GM12878 (cell line): ENCODE data around the gene RNF220. TPM values are rescaled to one million over a fixed set of nuclear protein-coding genes. Genes with fewer than 3 reads are reported as not detected.

Experiments used
- ATAC-seq: fragments of 200-7000 bp; cut with Tn5 transposase; 3 replicates; pipeline ENCODE4 v1.9.1; 2020; ENCODE audit warnings: mild to moderate bottlenecking, moderate library complexity
- BruUV-seq: library from RNA; stranded (reverse); fragments of 400-500 nt; replicated peaks from 2 replicates; lab custom pipeline; 2021; lab: Mats Ljungman, UMichigan
- CTCF ChIA-PET: fragments of 300-600 bp; sonication (Branson Sonifier 250); formaldehyde crosslinking; extraction: SDS; loops from one replicate; lab custom pipeline; 2021; ENCODE audit warnings: inconsistent platforms; lab: Yijun Ruan, JAX
- POLR2A ChIA-PET: fragments of 350-600 bp; formaldehyde crosslinking; extraction: SDS; loops from one replicate; lab custom pipeline; 2021; ENCODE audit warnings: inconsistent platforms; lab: Charles Lee
- RAD21 ChIA-PET: fragments of 300-600 bp; sonication (Branson Sonifier 250); formaldehyde crosslinking; loops from one replicate; lab custom pipeline; 2023; ENCODE audit warnings: antibody characterized with exemption; ENCODE audit not compliant: unreplicated experiment; lab: Charles Lee
- SMC1A ChIA-PET: fragments of 300-600 bp; sonication (Branson Sonifier 250); formaldehyde crosslinking; loops from one replicate; lab custom pipeline; 2023; ENCODE audit not compliant: unreplicated experiment, uncharacterized antibody; lab: Charles Lee
- DNase-seq: peaks from one replicate; pipeline ENCODE4 v3.0.0-alpha.2; 2011; ENCODE audit warnings: low read depth, low spot score
- FAIRE-seq: peaks from 3 replicates; lab custom pipeline; 2011; peaks lifted over from hg19 to GRCh38; lab: Jason Lieb, UNC
- H2AFZ ChIP-seq: 2 replicates; pipeline ENCODE4 v1.6.0; 2011; ENCODE audit warnings: low read depth, low read length, control low read depth; ENCODE audit not compliant: control insufficient read depth
- H3K27ac ChIP-seq: 2 replicates; pipeline ENCODE4 v1.5.1; 2011; ENCODE audit warnings: control low read depth; ENCODE audit not compliant: control insufficient read depth, insufficient read depth
- H3K27me3 ChIP-seq, 2 experiments: replicated peaks in 1 of 2; 2 replicates each; pipeline versions ENCODE4 v1.6.0 to v1.6.1; 2011; ENCODE audit warnings: low read length in 1 of 2; ENCODE audit not compliant: control insufficient read depth in 2 of 2, insufficient read depth in 2 of 2
- H3K36me3 ChIP-seq, 2 experiments: 2 replicates each; pipeline ENCODE4 v1.5.1; 2011; ENCODE audit warnings: low read length in 1 of 2; ENCODE audit not compliant: control insufficient read depth in 2 of 2, insufficient read depth in 2 of 2
- H3K4me1 ChIP-seq: 2 replicates; pipeline ENCODE4 v1.6.1; 2011; ENCODE audit warnings: mild to moderate bottlenecking, low read length, moderate library complexity, mixed read lengths; ENCODE audit not compliant: control insufficient read depth, insufficient read depth
- H3K4me2 ChIP-seq: 2 replicates; pipeline ENCODE4 v1.6.0; 2011; ENCODE audit warnings: control low read depth; ENCODE audit not compliant: control insufficient read depth, insufficient read depth
- H3K4me3 ChIP-seq: fragments of 200-600 bp; sonication (generic); 2 replicates; pipeline ENCODE4 v1.5.1; 2016
- H3K79me2 ChIP-seq: 2 replicates; pipeline ENCODE4 v1.6.0; 2011; ENCODE audit warnings: low read length; ENCODE audit not compliant: control insufficient read depth, insufficient read depth
- H3K9ac ChIP-seq: 2 replicates; pipeline ENCODE4 v1.8.0; 2011; ENCODE audit warnings: low read length, control low read depth, mixed read lengths; ENCODE audit not compliant: control insufficient read depth, insufficient read depth
- H3K9me3 ChIP-seq: replicated peaks from 3 replicates; pipeline ENCODE4 v1.5.1; 2011; ENCODE audit warnings: mild to moderate bottlenecking, low read length; ENCODE audit not compliant: control insufficient read depth, insufficient read depth
- H4K20me1 ChIP-seq: 2 replicates; pipeline ENCODE4 v1.6.0; 2011; ENCODE audit not compliant: control insufficient read depth, insufficient read depth
- CTCF ChIP-seq, 3 experiments: IDR thresholded peaks in 2 of 3; conservative IDR thresholded peaks in 1 of 3; 2 replicates each; pipeline ENCODE4 v1.5.1; 2011; ENCODE audit warnings: low read depth in 3 of 3, low read length in 3 of 3, mild to moderate bottlenecking in 3 of 3, control low read depth in 2 of 3, moderate library complexity in 2 of 3, inconsistent platforms in 1 of 3, mixed read lengths in 1 of 3; ENCODE audit not compliant: control insufficient read depth in 2 of 3, insufficient read depth in 1 of 3; ENCODE audit errors: extremely low read depth in 1 of 3
- EGR1 ChIP-seq, 2 experiments: IDR thresholded peaks; 1 replicate in 1 of 2; 2 replicates in 1 of 2; pipeline ENCODE4 v1.6.1; 2011 to 2012; ENCODE audit warnings: low read depth in 2 of 2, low read length in 2 of 2, borderline replicate concordance in 1 of 2, mild to moderate bottlenecking in 1 of 2, moderate library complexity in 1 of 2
- FOS ChIP-seq: IDR thresholded peaks from 3 replicates; pipeline ENCODE4 v1.6.1; 2011; ENCODE audit warnings: borderline replicate concordance; ENCODE audit not compliant: insufficient read length; ENCODE audit errors: extremely low read depth
- MLLT1 ChIP-seq: fragments of 450-650 bp; IDR thresholded peaks from 2 replicates; pipeline ENCODE4 v1.6.1; 2016; ENCODE audit warnings: mild to moderate bottlenecking
- MTA2 ChIP-seq: fragments of 450-650 bp; IDR thresholded peaks from 2 replicates; pipeline ENCODE4 v1.6.1; 2016; ENCODE audit warnings: low read depth, mild to moderate bottlenecking, moderate library complexity
- POLR2A ChIP-seq: IDR thresholded peaks from 2 replicates; pipeline ENCODE4 v1.6.1; 2011; ENCODE audit warnings: low read depth, mild to moderate bottlenecking, low read length
- POLR2AphosphoS5 ChIP-seq: IDR thresholded peaks from 2 replicates; pipeline ENCODE4 v1.6.1; 2011; ENCODE audit warnings: mild to moderate bottlenecking, low read length, inconsistent platforms
- ZZZ3 ChIP-seq: IDR thresholded peaks from 2 replicates; pipeline ENCODE4 v1.6.1; 2011; ENCODE audit warnings: low read depth; ENCODE audit not compliant: control insufficient read depth, insufficient read length
- WGBS: methylation state at CpG from one replicate; pipeline ENCODE4 v1.1.6; 2016; ENCODE audit warnings: low lambda C conversion rate; ENCODE audit not compliant: insufficient replicate concordance, insufficient coverage; ENCODE audit errors: missing lambda C conversion rate; 5-methylcytosine and 5-hydroxymethylcytosine counted together
- in situ Hi-C: fragments of 300-500 bp; cut with MboI; formaldehyde crosslinking; loops from 9 replicates; pipeline ENCODE4 v1.14.3; 2018; ENCODE audit warnings: mixed read lengths
- intact Hi-C: fragments of 100-400 bp; cut with micrococcal nuclease; formaldehyde crosslinking; loops from one replicate; pipeline ENCODE4 v1.14.2; 2022; ENCODE audit not compliant: unreplicated experiment
- polyA plus RNA-seq, 11 experiments: library from polyadenylated mRNA; depleted of rRNA in 4 of 11; unstranded in 6 of 11; stranded (reverse) in 5 of 11; fragments of >200 nt; fragmentation: Nextera tagmentation in 4 of 11; fragmentation: Illumina TruSeq in 1 of 11; extraction: Ambion mirVana in 4 of 11; extraction: Trizol in 1 of 11; gene quantifications; 1 replicate in 1 of 11; 2 replicates in 10 of 11; pipeline versions ENCODE4 v1.2.1 to v1.2.3, GENCODE V29; 2011 to 2016; ENCODE audit warnings: inconsistent platforms in 2 of 11, missing spikeins in 2 of 11, low read depth in 1 of 11
- total RNA-seq, 4 experiments: library from RNA; depleted of rRNA in 3 of 4; stranded (reverse); fragments of >200 nt in 3 of 4; fragmentation: Illumina TruSeq in 1 of 4; extraction: Trizol in 1 of 4; gene quantifications; 2 replicates each; pipeline versions ENCODE4 v1.2.1 to v1.2.3, GENCODE V29; 2013 to 2021
- TF ChIP-seq, protein P1 (sequence below): fragments of 450-650 bp; formaldehyde crosslinking; IDR thresholded peaks from 2 replicates; pipeline ENCODE4 v1.5.0; 2022; ENCODE audit warnings: mild to moderate bottlenecking, missing genetic modification characterization

RNF220 gene
- total and polyA plus RNA-seq, 10 of the 15 experiments (the other 5 are each of a cell fraction or from before 2014, with no cell fraction given): 4.6 to 84.1 (median 53.7) TPM

GRCh38 chr1:44663417-44663816 is 258.4 kb downstream of the RNF220 start (continued):
- TF ChIP-seq CTCF (IDR thresholded peaks at IDR 0.05 in 2 of 3, conservative IDR thresholded peaks at IDR 0.05 in 1 of 3; ENCODE audit: control insufficient read depth in 2 of 3, extremely low read depth in 1 of 3, insufficient read depth in 1 of 3, low read depth in 3 of 3, low read length in 3 of 3) (no peak), MTA2 (no peak), ZZZ3 (no peak), FOS (no peak), MLLT1 (no peak)
- TF ChIP-seq, all 136 proteins: peak for 0

DNA sequence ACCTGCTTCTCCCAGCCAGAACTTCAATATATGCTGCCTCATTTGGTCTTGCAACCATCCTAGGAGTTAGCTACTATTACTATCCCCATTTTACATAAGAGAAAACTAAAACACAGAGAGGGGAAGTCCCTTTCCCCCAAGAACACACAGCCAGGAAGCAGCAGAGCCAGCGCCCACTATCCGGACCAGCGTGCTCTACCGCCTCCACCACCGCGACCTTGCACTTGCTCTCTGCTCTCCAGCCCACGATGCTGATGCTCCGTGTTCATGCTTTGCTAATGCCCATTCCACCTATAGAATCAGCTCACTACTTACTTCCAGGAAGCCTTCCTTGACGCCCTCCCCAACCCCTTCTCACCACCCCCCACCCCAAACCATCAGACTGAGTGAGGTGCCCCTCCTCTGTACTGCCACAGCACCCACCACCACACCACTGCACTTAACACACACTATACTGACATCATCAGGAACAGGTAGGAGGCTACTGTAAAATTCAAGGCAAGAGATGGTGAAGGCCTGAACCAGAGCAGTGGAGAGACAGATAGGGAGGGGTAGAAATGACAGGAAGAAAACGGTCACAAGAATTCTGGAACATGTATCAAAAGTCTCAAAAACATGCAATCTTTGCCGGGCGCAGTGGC is 259.8 kb downstream of the RNF220 start:
- ChIA-PET SMC1A (no interaction called here), RAD21 (interaction anchor here (2.1 kb wide), 1 partner anchor 9 kb away, joined by 6 read pairs; the partner anchor contains the start of genes ARMH1 and TMEM53), POLR2A (interaction anchor here (0.7 to 1.4 kb wide), 3 partner anchors 12 to 198 kb away, joined by 3 to 6 read pairs (median 4); no protein-coding TSS in a partner anchor), CTCF (interaction anchor here (1.3 to 1.9 kb wide), 3 partner anchors 9 to 12 kb away, joined by 6 to 13 read pairs (median 7); partner anchors contain the start of gene ARMH1)
- TF ChIP-seq POLR2A (peak; percentile 54), EGR1 (IDR thresholded peaks at IDR 0.05; ENCODE audit: borderline replicate concordance in 1 of 2, low read depth in 2 of 2, low read length in 2 of 2) (0 out of 3 replicates have a peak, but pooled peaks of 1 of the 2 experiments have one; percentile 8), POLR2AphosphoS5 (no peak)
- TF ChIP-seq, protein P1, sequence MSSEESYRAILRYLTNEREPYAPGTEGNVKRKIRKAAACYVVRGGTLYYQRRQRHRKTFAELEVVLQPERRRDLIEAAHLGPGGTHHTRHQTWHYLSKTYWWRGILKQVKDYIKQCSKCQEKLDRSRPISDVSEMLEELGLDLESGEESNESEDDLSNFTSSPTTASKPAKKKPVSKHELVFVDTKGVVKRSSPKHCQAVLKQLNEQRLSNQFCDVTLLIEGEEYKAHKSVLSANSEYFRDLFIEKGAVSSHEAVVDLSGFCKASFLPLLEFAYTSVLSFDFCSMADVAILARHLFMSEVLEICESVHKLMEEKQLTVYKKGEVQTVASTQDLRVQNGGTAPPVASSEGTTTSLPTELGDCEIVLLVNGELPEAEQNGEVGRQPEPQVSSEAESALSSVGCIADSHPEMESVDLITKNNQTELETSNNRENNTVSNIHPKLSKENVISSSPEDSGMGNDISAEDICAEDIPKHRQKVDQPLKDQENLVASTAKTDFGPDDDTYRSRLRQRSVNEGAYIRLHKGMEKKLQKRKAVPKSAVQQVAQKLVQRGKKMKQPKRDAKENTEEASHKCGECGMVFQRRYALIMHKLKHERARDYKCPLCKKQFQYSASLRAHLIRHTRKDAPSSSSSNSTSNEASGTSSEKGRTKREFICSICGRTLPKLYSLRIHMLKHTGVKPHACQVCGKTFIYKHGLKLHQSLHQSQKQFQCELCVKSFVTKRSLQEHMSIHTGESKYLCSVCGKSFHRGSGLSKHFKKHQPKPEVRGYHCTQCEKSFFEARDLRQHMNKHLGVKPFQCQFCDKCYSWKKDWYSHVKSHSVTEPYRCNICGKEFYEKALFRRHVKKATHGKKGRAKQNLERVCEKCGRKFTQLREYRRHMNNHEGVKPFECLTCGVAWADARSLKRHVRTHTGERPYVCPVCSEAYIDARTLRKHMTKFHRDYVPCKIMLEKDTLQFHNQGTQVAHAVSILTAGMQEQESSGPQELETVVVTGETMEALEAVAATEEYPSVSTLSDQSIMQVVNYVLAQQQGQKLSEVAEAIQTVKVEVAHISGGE (CRISPR knock-in tag): no peak
- no peaks in the 10 kb centered on the region for H3K36me3 ChIP-seq
- H2AFZ ChIP-seq: peak overlapping the region; percentile 33
- H3K4me2 ChIP-seq: no peak overlapping the region; the same call in 1 of the 2 replicates
- in situ Hi-C loops (no loop called here), intact Hi-C loops (no loop called here)
- no peak overlapping the region for H3K4me3 ChIP-seq
- H3K9me3 ChIP-seq: no peaks in the 10 kb centered on the region
- DNase-seq (no peak), ATAC-seq (peak; percentile 67), FAIRE-seq (peak; percentile 80)
- H3K27me3 ChIP-seq: no peaks in the 10 kb centered on the region
- no peaks in the 10 kb centered on the region for H3K79me2 ChIP-seq
- no peak overlapping the region for H3K9ac ChIP-seq
- no TSS peak for BruUV-seq
- 45% methylated on average over 12 of the region's 12 CpGs for WGBS
- H3K27ac ChIP-seq: 0 out of 2 replicates have a peak overlapping the region, but pooled peaks have one; percentile 9
- H3K4me1 ChIP-seq: peaks cover 10% of the 10 kb centered on the region
- H4K20me1 ChIP-seq: no peaks in the 10 kb centered on the region
